Tibial nerve (tissue), 4 donors: ENCODE measurements around the gene INPP5E. TPM values are rescaled to one million over a fixed set of nuclear protein-coding genes. Genes with fewer than 3 reads are reported as not detected.

Source experiments
- DNase-seq, 2 donors: peaks; one replicate each; pipeline ENCODE4 v3.0.0-alpha.2; 2019; ENCODE audit warnings: low spot score in 2 of 2
- H3K27ac ChIP-seq, 4 donors: fragments of 200-600 bp; sonication (generic) in 3 of 4; one replicate each; pipeline ENCODE4 v1.5.1; 2017 to 2019; ENCODE audit warnings: mild to moderate bottlenecking in 1 of 4
- H3K27me3 ChIP-seq, 2 donors: fragments of 200-600 bp; sonication (generic) in 1 of 2; one replicate each; pipeline versions ENCODE4 v1.5.1 to v1.6.0; 2017 to 2019
- H3K36me3 ChIP-seq, 3 donors: fragments of 200-600 bp; sonication (generic); one replicate each; pipeline ENCODE4 v1.5.1; 2018 to 2019
- H3K4me1 ChIP-seq, 4 donors: fragments of 200-600 bp; sonication (generic) in 3 of 4; one replicate each; pipeline ENCODE4 v1.5.1; 2017 to 2019
- H3K4me3 ChIP-seq, 4 donors: fragments of 200-600 bp; sonication (generic) in 3 of 4; one replicate each; pipeline ENCODE4 v1.5.1; 2017 to 2019; ENCODE audit warnings: mild to moderate bottlenecking in 1 of 4, moderate library complexity in 1 of 4
- H3K9me3 ChIP-seq, 4 donors: fragments of 200-600 bp; sonication (generic) in 3 of 4; one replicate each; pipeline ENCODE4 v1.5.1; 2017 to 2019
- CTCF ChIP-seq, 5 experiments: fragments of 200-600 bp in 3 of 5; fragments of 450-650 bp in 2 of 5; sonication (generic) in 3 of 5; IDR thresholded peaks; one replicate each; pipeline ENCODE4 v1.5.1; 2016 to 2019; ENCODE audit warnings: antibody characterized with exemption in 5 of 5, mild to moderate bottlenecking in 3 of 5, moderate library complexity in 2 of 5
- EP300 ChIP-seq, 2 donors: sonication (generic); formaldehyde crosslinking; IDR thresholded peaks; one replicate each; pipeline ENCODE4 v1.6.1; 2017; ENCODE audit warnings: antibody characterized with exemption in 2 of 2, mild to moderate bottlenecking in 1 of 2
- POLR2A ChIP-seq, 2 donors: fragments of 450-650 bp; IDR thresholded peaks; one replicate each; pipeline ENCODE4 v1.6.1; 2017; ENCODE audit warnings: antibody characterized with exemption in 2 of 2, mild to moderate bottlenecking in 2 of 2, moderate library complexity in 2 of 2
- WGBS, 2 donors: methylation state at CpG; one replicate each; pipeline ENCODE4 v1.1.5; 2018; 5-methylcytosine and 5-hydroxymethylcytosine counted together
- total RNA-seq, 4 donors: library from RNA; depleted of rRNA; stranded (reverse); fragments of >200 nt; gene quantifications; one replicate each; pipeline ENCODE4 v1.1.0, GENCODE V29; 2016

INPP5E gene
- total RNA-seq, 4 donors from 2014 or later: 15.1 to 23.1 (median 18.6) TPM

GRCh38 chr9:136454026-136454796 lies 14.6 kb upstream of the INPP5E start:
- Histone ChIP-seq H3K27ac (no peak overlapping the region), H3K4me3 (no peak overlapping the region), H3K27me3 (no peaks in the 10 kb centered on the region), H3K36me3 (peaks cover 3 to 99% (median 56%) of the 10 kb centered on the region in 3 donors), H3K4me1 (no peaks in the 10 kb centered on the region), H3K9me3 (no peaks in the 10 kb centered on the region)
- 83 to 90% methylated on average over 17 to 24 of the region's 25 CpGs for WGBS, 2 donors
- TF ChIP-seq EP300 (IDR thresholded peaks at IDR 0.05) (no peak), POLR2A (IDR thresholded peaks at IDR 0.05) (no peak), CTCF (IDR thresholded peaks at IDR 0.05) (no peak)
- no peak for DNase-seq

- 89 to 92% methylated on average over 11 of the region's 11 CpGs for WGBS, 2 donors
- no peak overlapping the region for H3K4me3 ChIP-seq
- TF ChIP-seq CTCF (IDR thresholded peaks at IDR 0.05) (no peak), EP300 (IDR thresholded peaks at IDR 0.05) (no peak), POLR2A (IDR thresholded peaks at IDR 0.05) (no peak)
- H3K27me3 ChIP-seq: no peaks in the 10 kb centered on the region
- DNase-seq: no peak
- H3K4me1 ChIP-seq: no peaks in the 10 kb centered on the region
- H3K27ac ChIP-seq: no peak overlapping the region
- no peaks in the 10 kb centered on the region for H3K9me3 ChIP-seq
- peaks cover 3 to 99% (median 56%) of the 10 kb centered on the region in 3 donors for H3K36me3 ChIP-seq
These were observed 13.7 kb upstream of the INPP5E start for GRCh38 chr9:136453326-136453725.

- Histone ChIP-seq H3K4me1 (no peaks in the 10 kb centered on the region), H3K36me3 (peaks cover 3 to 99% (median 50%) of the 10 kb centered on the region in 3 donors), H3K27me3 (no peaks in the 10 kb centered on the region), H3K9me3 (no peaks in the 10 kb centered on the region), H3K4me3 (no peak overlapping the region), H3K27ac (no peak overlapping the region)
- WGBS, 2 donors: 83 to 84% methylated on average over 26 of the region's 26 CpGs
- no peak for DNase-seq
- TF ChIP-seq EP300 (IDR thresholded peaks at IDR 0.05) (no peak), POLR2A (IDR thresholded peaks at IDR 0.05) (no peak), CTCF (IDR thresholded peaks at IDR 0.05) (no peak)
These were observed 11.7 kb upstream of the INPP5E start for GRCh38 chr9:136451221-136451877.

GRCh38 chr9:136448655-136449054 lies 9.0 kb upstream of the INPP5E start:
- Histone ChIP-seq H3K27ac (no peak overlapping the region), H3K27me3 (no peaks in the 10 kb centered on the region), H3K4me3 (no peak overlapping the region), H3K9me3 (no peaks in the 10 kb centered on the region), H3K36me3 (peaks cover 0 to 99% (median 32%) of the 10 kb centered on the region in 3 donors), H3K4me1 (no peaks in the 10 kb centered on the region)
- 89 to 91% methylated on average over 3 of the region's 3 CpGs for WGBS, 2 donors
- DNase-seq: no peak
- no peak for TF ChIP-seq POLR2A (IDR thresholded peaks at IDR 0.05)
- TF ChIP-seq CTCF (IDR thresholded peaks at IDR 0.05): no peak
- no peak for TF ChIP-seq EP300 (IDR thresholded peaks at IDR 0.05)

GRCh38 chr9:136447173-136447778 lies 7.6 kb upstream of the INPP5E start:
- H3K27ac ChIP-seq: no peak overlapping the region

More at GRCh38 chr9:136447173-136447778, 7.6 kb upstream of the INPP5E start:
- WGBS, 2 donors: 91 to 94% methylated on average over 27 of the region's 27 CpGs
- no peak for DNase-seq
- TF ChIP-seq EP300 (IDR thresholded peaks at IDR 0.05): no peak
- no peak for TF ChIP-seq POLR2A (IDR thresholded peaks at IDR 0.05)
- no peak for TF ChIP-seq CTCF (IDR thresholded peaks at IDR 0.05)
- no peak overlapping the region for H3K4me3 ChIP-seq
- H3K9me3 ChIP-seq: no peaks in the 10 kb centered on the region
- H3K36me3 ChIP-seq: peaks cover 0 to 99% (median 32%) of the 10 kb centered on the region in 3 donors
- no peaks in the 10 kb centered on the region for H3K4me1 ChIP-seq
- H3K27me3 ChIP-seq: no peaks in the 10 kb centered on the region
